ENCODE data around the gene PJA1.
A peak's percentile ranks its signal among the peaks of the same experiment; 100 is the strongest.

The PJA1 gene

DNA sequence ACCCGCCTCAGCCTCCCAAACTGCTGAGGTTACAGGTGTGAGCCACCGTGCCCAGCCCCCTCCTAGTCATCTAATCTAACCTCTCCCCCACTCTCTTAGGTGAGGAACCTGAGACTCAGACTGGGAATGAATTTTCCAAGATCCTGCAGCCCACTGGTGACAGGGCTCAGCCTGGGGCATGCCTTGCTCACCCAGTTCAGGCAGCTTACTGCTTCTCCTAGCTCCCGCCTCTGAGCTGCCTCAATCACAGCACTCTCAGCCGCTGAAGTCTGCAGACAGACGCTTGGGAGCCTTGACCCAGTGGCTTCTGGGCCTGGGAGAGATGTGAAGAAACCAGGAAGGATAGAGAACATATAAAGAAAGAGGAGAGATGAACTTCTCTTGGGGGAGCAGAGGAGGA, 24.4 kb downstream of the PJA1 start:
- DNase-seq: no peak

GRCh38 chrX:69139516-69139915, 25.7 kb downstream of the PJA1 start:
- DNase-seq: no peak

DNA sequence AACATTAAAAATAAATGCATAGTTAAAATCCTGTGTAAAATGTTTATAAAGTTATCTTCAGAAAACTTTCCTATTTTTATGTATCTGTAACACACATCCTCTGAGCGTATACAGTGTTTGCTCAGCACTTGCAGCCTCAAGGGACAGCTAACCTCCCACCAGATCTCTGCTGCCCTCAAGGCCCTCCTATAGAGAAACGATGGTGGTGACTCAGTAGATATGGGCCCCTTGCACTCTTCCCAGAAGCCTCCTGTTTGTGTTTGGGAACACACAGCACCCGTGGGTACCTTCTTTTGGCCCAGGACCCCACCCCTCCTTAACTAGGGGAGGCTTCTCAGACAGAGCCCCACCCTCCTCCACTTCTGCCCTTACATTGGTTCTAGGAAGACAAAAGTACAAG, 26.7 kb downstream of the PJA1 start:
- no peak for DNase-seq

GRCh38 chrX:69138118-69138390, 27.2 kb downstream of the PJA1 start:
- DNase-seq: no peak

DNA sequence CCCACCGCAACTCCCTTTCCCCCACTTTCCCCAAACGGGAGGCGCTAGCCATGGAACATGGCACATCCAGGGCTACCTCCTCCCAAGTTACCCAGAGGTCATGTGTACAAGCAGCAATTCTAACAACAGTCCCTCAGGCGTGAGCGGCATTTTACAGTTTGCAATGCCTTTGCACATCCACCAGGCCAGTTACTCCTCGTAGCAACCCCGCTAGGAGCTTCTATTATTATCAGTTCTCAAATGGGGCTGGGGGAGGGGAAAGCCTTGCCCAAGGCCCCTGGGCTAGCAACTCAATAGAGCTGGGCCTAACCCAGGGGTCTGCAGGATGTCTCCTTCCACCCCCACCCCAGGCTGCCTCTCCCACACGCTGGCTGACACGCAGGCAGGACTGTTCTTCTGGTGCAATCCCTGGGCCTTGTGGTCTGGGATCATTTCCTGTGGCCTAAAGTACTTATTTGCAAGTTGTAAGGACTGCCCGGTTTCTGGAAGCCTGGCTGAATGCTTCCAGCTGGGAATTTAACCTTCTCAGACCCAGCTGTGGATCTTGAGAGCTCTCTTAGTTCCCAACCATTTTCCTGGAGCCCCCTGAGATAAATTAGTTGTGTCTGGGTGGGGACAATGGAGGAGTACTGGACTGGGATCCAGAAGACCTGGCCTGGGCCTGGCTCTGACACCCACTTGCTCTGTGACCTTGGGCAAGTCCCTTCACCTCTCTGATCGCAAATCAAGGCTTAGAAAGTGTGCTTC, 27.7 kb downstream of the PJA1 start:
- DNase-seq: no peak

GRCh38 chrX:69136546-69137331, 28.5 kb downstream of the PJA1 start:
- DNase-seq: no peak

GRCh38 chrX:69133921-69134542, 31.2 kb downstream of the PJA1 start:
- no peak for DNase-seq

- no peak for DNase-seq
Measured at GRCh38 chrX:69131886-69132285, 33.4 kb downstream of the PJA1 start.

DNA sequence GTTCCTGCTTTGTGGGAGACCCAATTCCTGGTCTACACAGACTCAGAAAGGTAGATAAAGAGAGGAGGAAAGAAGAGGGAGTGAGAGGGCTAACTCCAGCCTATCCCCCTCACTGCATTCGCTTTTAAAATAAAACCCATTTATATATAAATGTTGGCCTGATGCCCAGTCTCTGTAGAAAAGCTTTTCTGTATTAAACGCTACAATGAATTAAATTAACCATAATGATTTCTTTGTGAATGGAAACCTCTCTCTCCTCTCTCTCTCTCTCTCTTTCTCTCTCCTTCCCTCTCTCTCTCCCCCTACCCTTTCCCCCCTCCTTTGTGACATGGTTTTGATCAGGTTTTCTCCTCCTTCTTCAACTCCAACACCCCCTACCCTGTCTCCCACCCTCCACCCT, 34.8 kb downstream of the PJA1 start:
- DNase-seq: peak; percentile 28

DNA sequence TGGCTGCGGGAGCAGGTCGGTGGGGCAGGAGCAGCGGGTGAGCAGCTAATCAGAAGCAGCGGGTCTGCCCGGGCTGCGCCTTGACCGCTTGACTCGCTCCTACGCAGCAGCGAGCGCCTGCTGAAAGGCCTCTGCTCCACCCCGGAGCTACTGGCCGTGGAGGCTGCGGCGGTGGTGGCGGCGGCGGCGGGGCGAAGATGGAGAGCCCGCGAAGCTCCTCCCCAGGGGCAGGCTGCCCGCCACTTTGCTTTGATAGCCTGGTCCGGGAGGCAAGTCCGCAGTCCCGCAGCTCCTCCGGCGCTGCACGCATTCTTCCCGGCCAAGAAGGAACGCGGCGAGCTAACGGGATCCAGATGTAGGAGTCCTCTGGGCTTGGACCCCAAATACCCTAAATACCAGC, 36.7 kb downstream of the PJA1 start:
- peak; percentile 8 for DNase-seq

GRCh38 chrX:69127466-69127865, 37.8 kb downstream of the PJA1 start:
- DNase-seq: no peak

DNA sequence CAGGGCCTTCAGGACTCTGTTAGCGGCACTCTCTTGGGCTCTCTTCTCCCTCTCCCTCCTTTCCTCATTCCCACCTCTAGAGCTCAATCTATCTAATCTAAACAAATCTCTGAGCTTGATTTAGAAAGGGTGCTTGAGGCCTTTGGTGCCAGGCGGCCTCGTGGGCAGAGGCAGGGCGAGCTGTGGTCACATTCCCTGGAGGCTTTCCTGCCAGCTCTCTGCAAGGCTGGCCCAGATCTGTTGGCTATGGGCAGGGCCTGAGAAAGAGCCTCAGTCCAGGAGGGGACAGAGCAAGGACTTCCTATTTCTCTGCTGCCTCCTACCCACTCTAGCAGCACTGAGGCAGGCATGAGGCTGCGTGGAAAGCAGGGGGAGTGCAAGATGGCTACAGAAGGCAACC, 38.6 kb downstream of the PJA1 start:
- no peak for DNase-seq

- DNase-seq: no peak
Measured at GRCh38 chrX:69125094-69125493, 40.2 kb downstream of the PJA1 start.

GRCh38 chrX:69124108-69124507, 41.1 kb downstream of the PJA1 start:
- DNase-seq: no peak

- no peak for DNase-seq
Measured at GRCh38 chrX:69123481-69123880, 41.8 kb downstream of the PJA1 start.

GRCh38 chrX:69121321-69122000, 43.8 kb downstream of the PJA1 start:
- DNase-seq: no peak

GRCh38 chrX:69120476-69120875, 44.8 kb downstream of the PJA1 start:
- no peak for DNase-seq

- DNase-seq: no peak
Measured at GRCh38 chrX:69119122-69119521, 46.1 kb downstream of the PJA1 start.

GRCh38 chrX:69117876-69118526, 47.3 kb downstream of the PJA1 start:
- DNase-seq: no peak

GRCh38 chrX:69116077-69116476, 49.2 kb downstream of the PJA1 start:
- DNase-seq: no peak

DNA sequence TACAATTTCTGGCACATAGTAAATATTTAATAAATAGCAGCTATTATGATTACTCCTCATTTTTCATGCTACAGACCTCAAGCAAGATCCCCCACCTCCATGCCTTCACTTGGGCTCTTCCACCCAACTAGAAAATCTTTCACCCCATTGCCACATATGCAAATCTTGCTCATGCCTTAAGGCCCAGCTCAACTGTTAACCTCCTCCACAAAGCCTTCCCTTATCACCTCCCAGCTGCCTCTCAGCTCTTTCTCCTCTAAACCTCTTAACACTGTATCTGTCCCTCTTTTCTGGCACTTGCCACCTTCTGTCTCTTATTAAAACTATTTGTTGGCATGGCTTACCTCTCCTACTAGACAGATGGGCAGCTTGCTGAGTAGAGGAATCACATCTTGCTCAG, 51.5 kb downstream of the PJA1 start:
- no peak for DNase-seq
